Ishikawa (cell line): ENCODE measurements around the gene RNF223.

ENCODE experiments used
- FOXM1 ChIP-seq: IDR thresholded peaks from 2 replicates; pipeline ENCODE4 v1.6.1; 2012; ENCODE audit warnings: low read depth, borderline replicate concordance
- MAX ChIP-seq: IDR thresholded peaks from 2 replicates; pipeline ENCODE4 v1.6.1; 2012
- REST ChIP-seq: IDR thresholded peaks from 2 replicates; pipeline ENCODE4 v1.6.1; 2012; ENCODE audit warnings: low read depth, mild to moderate bottlenecking
- TAF1 ChIP-seq: IDR thresholded peaks from 2 replicates; pipeline ENCODE4 v1.6.1; 2012; ENCODE audit warnings: low read depth, mild to moderate bottlenecking

GRCh38 chr1:1046243-1046642, 27.9 kb downstream of the RNF223 start:
- no peak for TF ChIP-seq MAX
- no peak for TF ChIP-seq TAF1
- TF ChIP-seq FOXM1, result no peak
- no peak for TF ChIP-seq REST
